PC-3 (cell line): Measurements from ENCODE around the gene CFAP58.

Source experiments
- EZH2 ChIP-seq: fragments of 300-600 bp; sonication (generic); IDR thresholded peaks from one replicate; pipeline ENCODE4 v1.6.1; 2017; ENCODE audit warnings: antibody characterized with exemption, mild to moderate bottlenecking, low read length; ENCODE audit not compliant: unreplicated experiment
- TF ChIP-seq, protein P1 (sequence below): fragments of 300-600 bp; sonication (generic); conservative IDR thresholded peaks from 2 replicates; pipeline ENCODE4 v1.5.1; 2017; ENCODE audit warnings: antibody characterized with exemption, low read depth, mild to moderate bottlenecking, low read length

DNA sequence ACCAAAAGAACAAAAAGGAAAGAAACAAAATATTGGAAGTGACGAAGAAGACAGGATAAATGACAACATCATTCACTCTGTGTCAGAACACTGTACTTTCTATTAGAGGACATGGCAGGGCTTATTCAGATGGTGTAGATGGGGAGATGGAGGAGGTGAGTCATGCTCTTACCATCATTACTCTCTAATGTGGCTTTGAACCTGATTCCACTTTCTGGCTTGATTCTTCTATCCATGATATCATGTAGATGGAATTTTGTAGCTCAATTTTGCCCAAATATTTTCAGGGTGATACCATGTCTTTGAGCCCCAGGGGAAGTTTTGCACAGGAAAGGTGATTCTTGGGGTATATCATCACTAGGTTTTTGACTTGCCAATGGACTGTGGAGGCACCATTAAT, 91.7 kb downstream of the CFAP58 start:
- TF ChIP-seq, protein P1, sequence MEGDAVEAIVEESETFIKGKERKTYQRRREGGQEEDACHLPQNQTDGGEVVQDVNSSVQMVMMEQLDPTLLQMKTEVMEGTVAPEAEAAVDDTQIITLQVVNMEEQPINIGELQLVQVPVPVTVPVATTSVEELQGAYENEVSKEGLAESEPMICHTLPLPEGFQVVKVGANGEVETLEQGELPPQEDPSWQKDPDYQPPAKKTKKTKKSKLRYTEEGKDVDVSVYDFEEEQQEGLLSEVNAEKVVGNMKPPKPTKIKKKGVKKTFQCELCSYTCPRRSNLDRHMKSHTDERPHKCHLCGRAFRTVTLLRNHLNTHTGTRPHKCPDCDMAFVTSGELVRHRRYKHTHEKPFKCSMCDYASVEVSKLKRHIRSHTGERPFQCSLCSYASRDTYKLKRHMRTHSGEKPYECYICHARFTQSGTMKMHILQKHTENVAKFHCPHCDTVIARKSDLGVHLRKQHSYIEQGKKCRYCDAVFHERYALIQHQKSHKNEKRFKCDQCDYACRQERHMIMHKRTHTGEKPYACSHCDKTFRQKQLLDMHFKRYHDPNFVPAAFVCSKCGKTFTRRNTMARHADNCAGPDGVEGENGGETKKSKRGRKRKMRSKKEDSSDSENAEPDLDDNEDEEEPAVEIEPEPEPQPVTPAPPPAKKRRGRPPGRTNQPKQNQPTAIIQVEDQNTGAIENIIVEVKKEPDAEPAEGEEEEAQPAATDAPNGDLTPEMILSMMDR: no peak
- TF ChIP-seq EZH2: no peak
